Smooth muscle cell (in vitro differentiated cells): ENCODE data around the gene FRG2. TPM values are rescaled to one million over a fixed set of nuclear protein-coding genes. Genes with fewer than 3 reads are reported as not detected.
A peak's percentile ranks its signal among the peaks of the same experiment; 100 is the strongest.
"Not testable (repeated sequence)": the region's sequence is repeated elsewhere in the genome, so short reads cannot be mapped to it uniquely, and the experiment has no call there.

ENCODE experiments used
- DNase-seq: peaks from one replicate; lab custom pipeline; 2025; ENCODE audit not compliant: unreplicated experiment; lab: John Stamatoyannopoulos, UW
- H2AFZ ChIP-seq: fragments of 200-600 bp; sonication (generic); 2 replicates; pipeline ENCODE4 v1.6.0; 2016; ENCODE audit warnings: antibody characterized with exemption, low read depth, mild to moderate bottlenecking
- H3F3A ChIP-seq: fragments of 200-600 bp; sonication (generic); 2 replicates; pipeline ENCODE4 v1.6.0; 2017; ENCODE audit warnings: antibody characterized with exemption, low read depth
- H3K27ac ChIP-seq: fragments of 200-600 bp; sonication (generic); 2 replicates; pipeline ENCODE4 v1.5.1; 2016; ENCODE audit warnings: low read depth, mild to moderate bottlenecking
- H3K27me3 ChIP-seq: fragments of 200-600 bp; sonication (generic); 2 replicates; pipeline ENCODE4 v1.6.1; 2016; ENCODE audit warnings: low read depth, mild to moderate bottlenecking
- H3K36me3 ChIP-seq: fragments of 200-600 bp; sonication (generic); 2 replicates; pipeline ENCODE4 v1.5.1; 2016; ENCODE audit warnings: low read depth
- H3K4me1 ChIP-seq: fragments of 200-600 bp; sonication (generic); 2 replicates; pipeline ENCODE4 v1.5.1; 2016; ENCODE audit warnings: low read depth
- H3K4me2 ChIP-seq: fragments of 200-600 bp; sonication (generic); 2 replicates; pipeline ENCODE4 v1.6.0; 2016; ENCODE audit warnings: mild to moderate bottlenecking
- H3K4me3 ChIP-seq: fragments of 200-600 bp; sonication (generic); 2 replicates; pipeline ENCODE4 v1.5.1; 2016; ENCODE audit warnings: mild to moderate bottlenecking
- H3K79me2 ChIP-seq: fragments of 200-600 bp; sonication (generic); 2 replicates; pipeline ENCODE4 v1.6.0; 2016; ENCODE audit warnings: low read depth, mild to moderate bottlenecking
- H3K9ac ChIP-seq: fragments of 200-600 bp; sonication (generic); 2 replicates; pipeline ENCODE4 v1.6.0; 2016; ENCODE audit warnings: low read depth
- H3K9me3 ChIP-seq: fragments of 200-600 bp; sonication (generic); replicated peaks from 2 replicates; pipeline ENCODE4 v1.5.1; 2016; ENCODE audit warnings: low read depth
- H4K20me1 ChIP-seq: fragments of 200-600 bp; sonication (generic); 2 replicates; pipeline ENCODE4 v1.6.0; 2016; ENCODE audit warnings: low read depth
- CTCF ChIP-seq: fragments of 200-600 bp; sonication (generic); IDR thresholded peaks from 2 replicates; pipeline ENCODE4 v1.5.1; 2017; ENCODE audit warnings: borderline replicate concordance, mild to moderate bottlenecking, antibody characterized with exemption; ENCODE audit not compliant: insufficient read depth, poor library complexity, severe bottlenecking
- WGBS: methylation state at CpG from one replicate; pipeline ENCODE4 v1.1.7; 2016; ENCODE audit warnings: low lambda C conversion rate; 5-methylcytosine and 5-hydroxymethylcytosine counted together
- polyA plus RNA-seq: library from polyadenylated mRNA; unstranded; fragments of >200 nt; fragmentation: Nextera tagmentation; extraction: Ambion mirVana; gene quantifications from 2 replicates; pipeline ENCODE4 v1.2.1, GENCODE V29; 2016
- total RNA-seq: library from RNA; depleted of rRNA; stranded (reverse); fragments of >200 nt; gene quantifications from 2 replicates; pipeline ENCODE4 v1.2.3, GENCODE V29; 2014

Gene FRG2
- total and polyA plus RNA-seq, 2 experiments from 2014 or later: not detected

GRCh38 chr4:190037704-190038388, 10.8 kb upstream of the FRG2 start:
- H3F3A ChIP-seq, H3K4me1 ChIP-seq, H3K27me3 ChIP-seq, H3K9me3 ChIP-seq, H3K36me3 ChIP-seq, H3K27ac ChIP-seq, DNase-seq, H4K20me1 ChIP-seq, H3K4me3 ChIP-seq, H3K9ac ChIP-seq, H3K4me2 ChIP-seq, H3K79me2 ChIP-seq, H2AFZ ChIP-seq: not testable (repeated sequence)
- 38% methylated on average over 8 of the region's 39 CpGs for WGBS
- peak; percentile 4 for TF ChIP-seq CTCF

- H4K20me1 ChIP-seq, H2AFZ ChIP-seq, H3K79me2 ChIP-seq, H3K4me2 ChIP-seq, H3K27me3 ChIP-seq, H3K4me3 ChIP-seq, H3K9ac ChIP-seq, H3K9me3 ChIP-seq, H3F3A ChIP-seq, H3K27ac ChIP-seq, H3K36me3 ChIP-seq, DNase-seq, H3K4me1 ChIP-seq: not testable (repeated sequence)
- WGBS: 70% methylated on average over 4 of the region's 5 CpGs
These were observed 4.2 kb upstream of the FRG2 start for GRCh38 chr4:190031264-190031663.

- H4K20me1 ChIP-seq, H3F3A ChIP-seq, H3K9ac ChIP-seq, H2AFZ ChIP-seq, H3K36me3 ChIP-seq, H3K4me3 ChIP-seq, H3K4me2 ChIP-seq, H3K9me3 ChIP-seq, DNase-seq, H3K79me2 ChIP-seq, H3K4me1 ChIP-seq, H3K27ac ChIP-seq: not testable (repeated sequence)
- 52% methylated on average over 26 of the region's 47 CpGs for WGBS
- peaks cover 37% of the 10 kb centered on the region for H3K27me3 ChIP-seq
These were observed 4.3 kb downstream of the FRG2 start for GRCh38 chr4:190022614-190023281.

- not testable (repeated sequence) for H3K79me2 ChIP-seq, H3K4me2 ChIP-seq, H3K27ac ChIP-seq, H3K9ac ChIP-seq, H3K36me3 ChIP-seq, H3K4me1 ChIP-seq, H3F3A ChIP-seq, H2AFZ ChIP-seq, DNase-seq, H4K20me1 ChIP-seq, H3K9me3 ChIP-seq, H3K4me3 ChIP-seq
- WGBS: 56% methylated on average over 17 of the region's 39 CpGs
- peaks cover 45% of the 10 kb centered on the region for H3K27me3 ChIP-seq
These were observed 5.1 kb downstream of the FRG2 start for GRCh38 chr4:190021973-190022372.

GRCh38 chr4:190020790-190021717, 6.0 kb downstream of the FRG2 start:
- Histone ChIP-seq H3K36me3 (no peaks in the 10 kb centered on the region), H3K27me3 (peaks cover 54% of the 10 kb centered on the region), H3K4me2 (peak overlapping the region; percentile 59), H3K4me3 (peak overlapping the region; percentile 13), H3K9me3 (no peaks in the 10 kb centered on the region), H3K79me2 (no peaks in the 10 kb centered on the region), H3K27ac (no peak overlapping the region), H3K9ac (no peak overlapping the region), H3K4me1 (no peaks in the 10 kb centered on the region), H3F3A (no peaks in the 10 kb centered on the region), H4K20me1 (no peaks in the 10 kb centered on the region), H2AFZ (no peak overlapping the region)
- DNase-seq: no peak
- 48% methylated on average over 43 of the region's 55 CpGs for WGBS
- no peak for TF ChIP-seq CTCF

GRCh38 chr4:190019859-190020463, 7.1 kb downstream of the FRG2 start:
- not testable (repeated sequence) for H3F3A ChIP-seq, H3K4me1 ChIP-seq, H3K4me3 ChIP-seq, H3K4me2 ChIP-seq, H3K9ac ChIP-seq, H2AFZ ChIP-seq, DNase-seq, H3K9me3 ChIP-seq, H3K36me3 ChIP-seq, H3K79me2 ChIP-seq, H4K20me1 ChIP-seq, H3K27ac ChIP-seq
- peaks cover 65% of the 10 kb centered on the region for H3K27me3 ChIP-seq
- WGBS: 47% methylated on average over 29 of the region's 29 CpGs
